Trophoblast cell (in vitro differentiated cells and primary cell): ENCODE measurements around the gene PPP1R11.
A peak's percentile ranks its signal among the peaks of the same experiment; 100 is the strongest.

ENCODE experiments used
- DNase-seq, 2 donors: peaks; one replicate each; pipeline ENCODE4 v3.0.0-alpha.2; 2016
- H2AFZ ChIP-seq: 2 replicates; pipeline ENCODE4 v1.6.1; 2013; ENCODE audit warnings: low read length, moderate library complexity, mild to moderate bottlenecking; ENCODE audit not compliant: insufficient read depth, poor library complexity
- H2AK5ac ChIP-seq: 2 replicates; pipeline ENCODE4 v1.6.1; 2013; ENCODE audit warnings: mild to moderate bottlenecking, low read length
- H2BK120ac ChIP-seq: 2 replicates; pipeline ENCODE4 v1.6.1; 2013; ENCODE audit warnings: low read length, mild to moderate bottlenecking, moderate library complexity; ENCODE audit not compliant: insufficient read depth, poor library complexity
- H2BK12ac ChIP-seq: 2 replicates; pipeline ENCODE4 v1.6.1; 2013; ENCODE audit warnings: mild to moderate bottlenecking, low read length, moderate library complexity
- H2BK5ac ChIP-seq: 2 replicates; pipeline ENCODE4 v1.6.1; 2013; ENCODE audit warnings: low read length, low read depth, moderate library complexity, mild to moderate bottlenecking; ENCODE audit not compliant: poor library complexity
- H3K14ac ChIP-seq: 2 replicates; pipeline ENCODE4 v1.6.1; 2013; ENCODE audit warnings: mild to moderate bottlenecking, low read length
- H3K18ac ChIP-seq: 2 replicates; pipeline ENCODE4 v1.6.1; 2013; ENCODE audit warnings: mild to moderate bottlenecking, low read length
- H3K23ac ChIP-seq: 2 replicates; pipeline ENCODE4 v1.6.1; 2013; ENCODE audit warnings: low read length
- H3K27ac ChIP-seq: 2 replicates; pipeline ENCODE4 v1.5.1; 2013; ENCODE audit warnings: low read depth, mild to moderate bottlenecking, inconsistent platforms, low read length, moderate library complexity
- H3K27me3 ChIP-seq: 2 replicates; pipeline ENCODE4 v1.6.1; 2013; ENCODE audit warnings: inconsistent platforms, mild to moderate bottlenecking, low read length, moderate library complexity; ENCODE audit not compliant: insufficient read depth
- H3K36me3 ChIP-seq, 2 experiments: 1 replicate in 1 of 2; 2 replicates in 1 of 2; pipeline ENCODE4 v1.6.1; 2013; ENCODE audit warnings: low read length in 2 of 2, mild to moderate bottlenecking in 2 of 2, moderate library complexity in 1 of 2; ENCODE audit not compliant: insufficient read depth in 2 of 2, control insufficient read depth in 1 of 2
- H3K4ac ChIP-seq: 2 replicates; pipeline ENCODE4 v1.6.1; 2013; ENCODE audit warnings: low read depth, mild to moderate bottlenecking, low read length, moderate library complexity
- H3K4me1 ChIP-seq, 2 experiments: 1 replicate in 1 of 2; 2 replicates in 1 of 2; pipeline ENCODE4 v1.6.1; 2013; ENCODE audit warnings: low read length in 2 of 2, mild to moderate bottlenecking in 2 of 2, moderate library complexity in 1 of 2; ENCODE audit not compliant: insufficient read depth in 2 of 2, control insufficient read depth in 1 of 2
- H3K4me2 ChIP-seq: 2 replicates; pipeline ENCODE4 v1.6.1; 2013; ENCODE audit warnings: inconsistent platforms, mild to moderate bottlenecking, low read length, moderate library complexity
- H3K4me3 ChIP-seq: 2 replicates; pipeline ENCODE4 v1.5.1; 2013; ENCODE audit warnings: mild to moderate bottlenecking, low read depth, low read length, inconsistent platforms
- H3K79me1 ChIP-seq: one replicate; pipeline ENCODE4 v1.6.1; 2013; ENCODE audit warnings: low read length
- H3K79me2 ChIP-seq: 2 replicates; pipeline ENCODE4 v1.6.1; 2013; ENCODE audit warnings: low read length, mild to moderate bottlenecking; ENCODE audit not compliant: control insufficient read depth, insufficient read depth, poor library complexity
- H3K9ac ChIP-seq: 2 replicates; pipeline ENCODE4 v1.6.1; 2013; ENCODE audit warnings: mild to moderate bottlenecking, low read length
- H3K9me3 ChIP-seq: 2 replicates; pipeline ENCODE4 v1.6.1; 2013; ENCODE audit warnings: low read depth, mild to moderate bottlenecking, control low read depth, inconsistent platforms, low read length; ENCODE audit not compliant: insufficient read depth
- H4K12ac ChIP-seq: 2 replicates; pipeline ENCODE4 v1.6.1; 2013; ENCODE audit warnings: low read depth, mild to moderate bottlenecking, low read length, moderate library complexity
- H4K8ac ChIP-seq: 2 replicates; pipeline ENCODE4 v1.6.1; 2013; ENCODE audit warnings: low read depth, mild to moderate bottlenecking, low read length, moderate library complexity
- H4K91ac ChIP-seq: one replicate; pipeline ENCODE4 v1.6.1; 2013; ENCODE audit warnings: low read depth, mild to moderate bottlenecking, low read length, moderate library complexity
- WGBS: extraction: QIAGEN DNeasy Blood & Tissue Kit; methylation state at CpG from one replicate; pipeline ENCODE4 v1.1.7; 2013; ENCODE audit warnings: missing lambda C conversion rate; ENCODE audit not compliant: insufficient read length, insufficient coverage; ENCODE audit errors: extremely low coverage; 5-methylcytosine and 5-hydroxymethylcytosine counted together

Gene PPP1R11

DNA sequence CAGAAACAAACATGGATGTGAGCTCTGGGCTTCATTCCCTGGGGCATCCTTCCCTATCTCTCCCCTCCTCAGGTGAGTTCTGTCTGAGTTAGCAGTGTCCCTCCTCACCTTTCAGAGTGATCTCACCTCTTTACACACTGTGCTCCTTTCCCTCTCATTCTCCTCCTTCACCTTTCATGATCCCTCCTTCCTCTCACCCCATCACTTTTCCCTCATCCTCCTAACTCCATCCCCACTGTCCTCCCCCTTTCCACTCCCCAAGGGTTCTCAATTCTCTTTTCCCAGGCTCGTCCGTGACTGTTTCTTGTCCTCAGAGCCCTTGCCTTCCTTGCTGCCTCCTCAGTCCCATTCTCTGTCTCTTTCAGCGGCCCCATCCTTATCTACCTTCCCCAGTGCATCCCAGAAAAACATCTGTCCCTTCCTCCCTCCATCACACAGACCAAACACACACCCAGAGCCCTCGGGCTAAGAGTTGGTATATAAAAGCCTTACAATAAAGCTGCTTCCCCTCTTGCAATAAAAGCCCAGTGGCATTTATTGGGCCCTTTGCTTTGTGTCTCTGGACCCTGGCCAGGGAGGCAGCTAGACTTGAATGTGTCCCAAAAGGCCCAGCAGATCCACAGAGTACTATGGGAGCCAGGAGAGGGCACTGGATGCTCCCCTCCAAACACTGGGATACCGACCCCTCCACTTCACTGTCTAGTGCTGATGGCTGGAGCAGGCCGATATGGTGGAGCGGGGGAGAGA is 6.7 kb downstream of the PPP1R11 start:
- Histone ChIP-seq H2BK5ac (no peak overlapping the region), H3K79me2 (no peaks in the 10 kb centered on the region), H3K27ac (no peak overlapping the region), H3K27me3 (peaks cover 67% of the 10 kb centered on the region), H2BK120ac (no peak overlapping the region), H4K8ac (no peak overlapping the region), H4K12ac (no peak overlapping the region), H4K91ac (no peak overlapping the region), H2AK5ac (no peak overlapping the region), H3K4me2 (no peak overlapping the region), H3K9ac (no peak overlapping the region), H3K9me3 (peaks cover 2% of the 10 kb centered on the region), H3K79me1 (no peaks in the 10 kb centered on the region), H2AFZ (no peak overlapping the region), H3K4ac (no peak overlapping the region), H3K23ac (no peak overlapping the region), H3K18ac (no peak overlapping the region), H3K36me3 (peaks cover 0 to 3% of the 10 kb centered on the region in 2 experiments), H2BK12ac (no peak overlapping the region), H3K4me3 (no peak overlapping the region), H3K14ac (no peak overlapping the region), H3K4me1 (peaks cover 12 to 15% of the 10 kb centered on the region in 2 experiments)
- DNase-seq = no peak
- WGBS = no CpG with 5 or more reads among the region's 7 CpGs

DNA sequence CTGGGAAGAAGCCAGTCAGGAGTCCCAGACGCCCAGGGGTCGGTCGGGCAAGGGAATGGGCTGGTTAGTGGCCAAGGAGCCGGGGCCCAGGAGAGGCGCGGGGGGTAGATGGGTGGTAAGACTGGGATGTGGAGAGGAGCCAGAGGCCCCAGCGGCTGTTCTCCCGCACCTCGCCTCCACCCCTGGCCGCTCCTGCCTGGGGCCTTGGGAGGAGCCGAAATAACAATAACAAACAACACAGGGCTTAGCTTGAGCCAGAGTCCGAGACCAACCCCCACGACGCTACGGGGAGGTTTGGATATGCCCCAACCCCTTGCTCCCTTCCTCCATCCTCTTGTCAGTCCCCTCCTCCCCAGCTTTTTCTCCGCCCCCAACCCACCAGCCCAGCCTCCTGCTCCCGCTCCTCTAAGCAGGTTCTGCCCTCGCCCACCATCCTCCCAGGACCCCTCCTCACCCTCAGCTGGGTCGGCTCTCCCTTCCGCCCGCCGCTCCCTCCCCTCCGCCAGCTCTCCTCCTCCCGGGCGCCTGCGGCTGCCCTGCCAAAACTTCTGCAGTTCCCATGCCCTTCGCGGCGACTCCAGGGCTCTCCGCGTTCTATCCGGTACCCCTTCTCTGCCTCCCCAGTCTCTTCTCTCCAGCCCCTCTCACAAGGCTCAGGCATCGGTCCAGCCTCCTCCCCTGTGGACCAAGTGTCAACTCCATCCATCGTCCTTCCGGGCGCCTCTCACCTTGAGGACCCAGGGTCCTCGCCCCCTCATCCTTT is 7.5 kb downstream of the PPP1R11 start:
- no peak overlapping the region for H3K27ac ChIP-seq
- H3K79me2 ChIP-seq = no peaks in the 10 kb centered on the region
- no peak overlapping the region for H2AFZ ChIP-seq
- H3K14ac ChIP-seq = no peak overlapping the region
- no peak overlapping the region for H2BK5ac ChIP-seq
- no peak overlapping the region for H3K23ac ChIP-seq
- no peak overlapping the region for H4K12ac ChIP-seq
- no peak overlapping the region for H3K9ac ChIP-seq
- H3K4ac ChIP-seq = no peak overlapping the region
- peak overlapping the region; percentile 28 for H3K4me2 ChIP-seq
- WGBS = no CpG with 5 or more reads among the region's 37 CpGs
- H2AK5ac ChIP-seq = no peak overlapping the region
- H2BK120ac ChIP-seq = no peak overlapping the region
- DNase-seq = no peak
- H4K91ac ChIP-seq = no peak overlapping the region
- peaks cover 12 to 15% of the 10 kb centered on the region in 2 experiments for H3K4me1 ChIP-seq
- H3K18ac ChIP-seq = no peak overlapping the region
- H3K9me3 ChIP-seq = peaks cover 2% of the 10 kb centered on the region
- no peaks in the 10 kb centered on the region for H3K79me1 ChIP-seq
- H4K8ac ChIP-seq = no peak overlapping the region
- H3K27me3 ChIP-seq = peaks cover 67% of the 10 kb centered on the region
- H3K36me3 ChIP-seq = peaks cover 0 to under 1% of the 10 kb centered on the region in 2 experiments
- H2BK12ac ChIP-seq = no peak overlapping the region
- H3K4me3 ChIP-seq = no peak overlapping the region

DNA sequence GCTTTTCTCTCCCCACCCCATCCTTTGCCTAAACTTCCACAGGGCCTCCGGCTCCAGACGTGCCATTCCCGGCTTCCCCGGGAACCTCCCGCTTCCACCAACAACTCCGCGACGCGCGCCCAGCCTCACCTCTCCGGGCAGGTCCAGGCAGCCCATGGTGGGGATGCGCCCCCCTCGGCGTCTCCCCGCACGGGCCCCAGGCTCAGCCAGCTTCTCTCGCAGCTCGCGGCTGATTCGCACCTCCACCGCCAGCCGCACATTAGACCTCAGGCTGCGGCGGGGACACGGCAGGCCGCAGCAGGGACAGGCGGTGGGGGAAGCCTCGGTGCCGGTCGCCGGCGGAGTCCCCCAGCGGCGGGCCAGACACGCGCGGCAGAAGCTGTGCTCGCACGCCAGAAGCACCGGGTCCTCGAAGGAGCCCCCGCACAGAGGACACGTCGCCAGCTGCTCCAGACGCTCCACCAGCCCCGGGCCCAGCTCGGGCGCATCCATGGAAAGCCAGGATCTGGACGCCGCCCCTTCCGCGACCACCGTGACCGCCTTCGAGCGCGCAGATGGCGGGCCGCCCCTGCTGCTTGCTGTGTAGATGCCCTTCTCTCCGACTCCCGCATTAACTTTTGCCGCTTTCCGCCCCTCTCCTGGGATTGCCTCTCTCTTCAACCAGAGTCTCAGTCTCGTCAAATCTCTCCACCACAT is 8.2 kb downstream of the PPP1R11 start, which contains the start of gene RNF39:
RNF39 (minus strand) TSS at position 676 of the 696 bp plus-strand sequence; CDS start at position 492, 184 bp downstream.
- no peak within 1 kb of the TSS for H3K14ac ChIP-seq
- no peak within 1 kb of the TSS for H3K4ac ChIP-seq
- no peak for DNase-seq
- no peak within 1 kb of the TSS for H2BK12ac ChIP-seq
- no peak within 1 kb of the TSS for H3K27ac ChIP-seq
- no peak within 1 kb of the TSS for H4K91ac ChIP-seq
- no peak within 1 kb of the TSS for H2BK120ac ChIP-seq
- H2BK5ac ChIP-seq = no peak within 1 kb of the TSS
- H3K4me3 ChIP-seq = no peak within 1 kb of the TSS
- no peak within 1 kb of the TSS for H2AK5ac ChIP-seq
- H3K18ac ChIP-seq = no peak within 1 kb of the TSS
- H3K27me3 ChIP-seq = peaks cover 67% of the 10 kb centered on the region
- peaks cover 2% of the 10 kb centered on the region for H3K9me3 ChIP-seq
- no peak within 1 kb of the TSS for H4K8ac ChIP-seq
- no peaks in the 10 kb centered on the region for H3K79me2 ChIP-seq
- peaks cover 12 to 15% of the 10 kb centered on the region in 2 experiments for H3K4me1 ChIP-seq
- H3K4me2 ChIP-seq = peak within 1 kb of the TSS; percentile 28
- no peak within 1 kb of the TSS for H3K23ac ChIP-seq
- no peak within 1 kb of the TSS for H2AFZ ChIP-seq
- H4K12ac ChIP-seq = no peak within 1 kb of the TSS
- H3K9ac ChIP-seq = no peak within 1 kb of the TSS
- no peaks in the 10 kb centered on the region for H3K36me3 ChIP-seq
- no CpG with 5 or more reads among the region's 64 CpGs for WGBS
- H3K79me1 ChIP-seq = no peaks in the 10 kb centered on the region
